Gastroesophageal sphincter (tissue), 4 donors: Measurements from ENCODE around the gene ENOX1. TPM values are rescaled to one million over a fixed set of nuclear protein-coding genes. Genes with fewer than 3 reads are reported as not detected.

Experiments
- ATAC-seq: fragments of 150-250 bp; one replicate; pipeline ENCODE4 v1.9.1; 2016; ENCODE audit warnings: mild to moderate bottlenecking, moderate library complexity
- H3K27ac ChIP-seq, 4 donors: fragments of 200-600 bp; sonication (generic) in 3 of 4; 1 replicate in 3 of 4; 2 replicates in 1 of 4; pipeline ENCODE4 v1.5.1; 2016 to 2019
- H3K27me3 ChIP-seq: fragments of 200-600 bp; sonication (generic); one replicate; pipeline ENCODE4 v1.5.1; 2019
- H3K36me3 ChIP-seq, 2 donors: fragments of 200-600 bp; sonication (generic); one replicate each; pipeline ENCODE4 v1.5.1; 2019; ENCODE audit warnings: control low read depth in 1 of 2
- H3K4me1 ChIP-seq, 3 donors: fragments of 200-600 bp; sonication (generic); 1 replicate in 2 of 3; 2 replicates in 1 of 3; pipeline ENCODE4 v1.5.1; 2016 to 2019; ENCODE audit warnings: control low read depth in 2 of 3
- H3K4me3 ChIP-seq, 2 donors: fragments of 200-600 bp; sonication (generic); one replicate each; pipeline ENCODE4 v1.5.1; 2019; ENCODE audit warnings: mild to moderate bottlenecking in 1 of 2, moderate library complexity in 1 of 2
- H3K9me3 ChIP-seq, 3 donors: fragments of 200-600 bp; sonication (generic); one replicate each; pipeline ENCODE4 v1.5.1; 2017 to 2019; ENCODE audit warnings: control low read depth in 2 of 3
- CTCF ChIP-seq, 4 experiments: fragments of 200-600 bp in 2 of 4; fragments of 450-650 bp in 2 of 4; sonication (generic) in 1 of 4; IDR thresholded peaks; one replicate each; pipeline ENCODE4 v1.5.1; 2017 to 2019; ENCODE audit warnings: antibody characterized with exemption in 4 of 4, mild to moderate bottlenecking in 2 of 4, moderate library complexity in 2 of 4
- EP300 ChIP-seq: sonication (generic); formaldehyde crosslinking; IDR thresholded peaks from one replicate; pipeline ENCODE4 v1.6.1; 2017; ENCODE audit warnings: antibody characterized with exemption, mild to moderate bottlenecking
- POLR2A ChIP-seq, 2 donors: fragments of 450-650 bp; IDR thresholded peaks; one replicate each; pipeline ENCODE4 v1.6.1; 2017; ENCODE audit warnings: antibody characterized with exemption in 2 of 2, mild to moderate bottlenecking in 2 of 2, moderate library complexity in 1 of 2
- POLR2AphosphoS5 ChIP-seq: sonication (generic); formaldehyde crosslinking; IDR thresholded peaks from one replicate; pipeline ENCODE4 v1.6.1; 2017; ENCODE audit warnings: antibody characterized with exemption
- WGBS, 2 donors: methylation state at CpG; one replicate each; pipeline ENCODE4 v1.1.5; 2018; ENCODE audit warnings: low coverage in 1 of 2; 5-methylcytosine and 5-hydroxymethylcytosine counted together
- total RNA-seq, 4 donors: library from RNA; depleted of rRNA; stranded (reverse); fragments of >200 nt; gene quantifications; one replicate each; pipeline ENCODE4 v1.1.0, GENCODE V29; 2016

ENOX1 gene
- total RNA-seq, 4 donors from 2014 or later = 1.8 to 11.6 (median 9.4) TPM

- H3K27ac ChIP-seq = no peak overlapping the region
- H3K36me3 ChIP-seq = peaks cover 0 to 4% of the 10 kb centered on the region in 2 donors
- H3K9me3 ChIP-seq = no peaks in the 10 kb centered on the region
- WGBS, 2 donors = 88 to 100% methylated on average over 1 to 5 of the region's 5 CpGs
- no peak for TF ChIP-seq POLR2A (IDR thresholded peaks at IDR 0.05)
- TF ChIP-seq POLR2AphosphoS5 = no peak
- no peak for TF ChIP-seq EP300
- TF ChIP-seq CTCF (IDR thresholded peaks at IDR 0.05) = no peak
- no peak for ATAC-seq
- H3K4me3 ChIP-seq = no peak overlapping the region
- peaks cover 0 to 13% (median 0%) of the 10 kb centered on the region in 3 donors for H3K4me1 ChIP-seq
- no peaks in the 10 kb centered on the region for H3K27me3 ChIP-seq
Measured at GRCh38 chr13:43299374-43299773, 487.4 kb downstream of the ENOX1 start.

GRCh38 chr13:43298816-43299215, 488.0 kb downstream of the ENOX1 start:
- Histone ChIP-seq H3K4me1 (peaks cover 0 to 13% (median 0%) of the 10 kb centered on the region in 3 donors), H3K36me3 (peaks cover 0 to 4% of the 10 kb centered on the region in 2 donors), H3K27ac (no peak overlapping the region), H3K27me3 (no peaks in the 10 kb centered on the region), H3K9me3 (no peaks in the 10 kb centered on the region), H3K4me3 (no peak overlapping the region)
- TF ChIP-seq EP300 (no peak), POLR2A (IDR thresholded peaks at IDR 0.05) (no peak), POLR2AphosphoS5 (no peak), CTCF (IDR thresholded peaks at IDR 0.05) (no peak)
- no peak for ATAC-seq
- 46 to 78% methylated on average over 2 of the region's 2 CpGs for WGBS, 2 donors

DNA sequence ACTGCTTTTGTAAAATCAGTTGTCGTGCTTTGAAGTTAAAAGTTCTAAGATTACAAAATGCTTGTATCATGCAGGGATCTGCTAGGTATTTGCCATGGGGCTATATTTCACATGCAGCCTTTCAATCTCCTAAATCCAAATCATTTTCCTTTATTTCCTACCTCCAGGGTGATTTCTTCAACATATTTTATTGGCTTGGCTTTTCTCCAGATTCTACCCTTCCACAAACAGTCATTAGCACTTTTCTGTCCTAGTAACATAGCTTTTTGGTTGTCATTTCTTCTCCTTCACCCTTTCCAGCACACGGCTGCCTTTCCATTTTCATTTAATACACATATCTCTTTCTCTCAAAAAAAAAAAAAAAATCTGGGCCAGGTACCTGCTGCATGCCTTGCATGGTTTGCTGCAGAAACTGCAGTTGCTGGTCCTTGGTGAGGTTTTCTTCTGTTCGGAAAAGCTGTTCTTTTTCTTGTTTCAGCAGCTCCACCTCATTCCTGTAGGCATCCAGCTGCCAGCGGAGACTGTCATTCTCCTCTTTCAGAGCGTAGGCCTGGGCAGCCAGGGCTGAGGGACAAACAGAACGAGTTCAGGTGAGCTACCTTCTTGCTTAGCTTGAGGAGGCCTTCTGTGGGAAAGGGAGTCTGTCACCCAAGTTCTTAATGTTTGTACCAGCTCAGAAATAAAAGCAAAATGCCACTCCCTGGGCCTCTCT, 488.6 kb downstream of the ENOX1 start:
- Histone ChIP-seq H3K4me1 (peaks cover 0 to 7% (median 0%) of the 10 kb centered on the region in 3 donors), H3K36me3 (peaks cover 0 to 4% of the 10 kb centered on the region in 2 donors), H3K9me3 (no peaks in the 10 kb centered on the region), H3K27me3 (no peaks in the 10 kb centered on the region), H3K27ac (no peak overlapping the region), H3K4me3 (no peak overlapping the region)
- 67 to 80% methylated on average over 2 to 6 of the region's 6 CpGs for WGBS, 2 donors
- TF ChIP-seq POLR2A (IDR thresholded peaks at IDR 0.05) = no peak
- TF ChIP-seq CTCF (IDR thresholded peaks at IDR 0.05) = no peak
- no peak for TF ChIP-seq POLR2AphosphoS5
- no peak for TF ChIP-seq EP300
- no peak for ATAC-seq

- Histone ChIP-seq H3K4me1 (no peaks in the 10 kb centered on the region), H3K9me3 (no peaks in the 10 kb centered on the region), H3K27ac (no peak overlapping the region), H3K36me3 (peaks cover 0 to 4% of the 10 kb centered on the region in 2 donors), H3K27me3 (no peaks in the 10 kb centered on the region), H3K4me3 (no peak overlapping the region)
- no peak for ATAC-seq
- no peak for TF ChIP-seq CTCF (IDR thresholded peaks at IDR 0.05)
- no peak for TF ChIP-seq POLR2AphosphoS5
- no peak for TF ChIP-seq POLR2A (IDR thresholded peaks at IDR 0.05)
- TF ChIP-seq EP300 = no peak
- 70 to 72% methylated on average over 4 to 5 of the region's 5 CpGs for WGBS, 2 donors
Measured at GRCh38 chr13:43295825-43296564, 490.8 kb downstream of the ENOX1 start.
